CD14-positive monocyte (primary cell): ENCODE results near the gene SPCS3. TPM values are rescaled to one million over a fixed set of nuclear protein-coding genes. Genes with fewer than 3 reads are reported as not detected.

Experiments
- DNase-seq, 3 donors: peaks; one replicate each; pipeline ENCODE4 v3.0.0-alpha.2; 2011 to 2022
- H2AFZ ChIP-seq: 2 replicates; pipeline ENCODE4 v1.6.0; 2012; ENCODE audit warnings: mild to moderate bottlenecking, low read depth, low read length, inconsistent platforms; ENCODE audit not compliant: insufficient read depth, poor library complexity, severe bottlenecking
- H3K27ac ChIP-seq, 2 donors: 1 replicate in 1 of 2; 2 replicates in 1 of 2; pipeline ENCODE4 v1.5.1; 2012 to 2013; ENCODE audit warnings: low read length in 2 of 2, control low read depth in 1 of 2, inconsistent platforms in 1 of 2, low read depth in 1 of 2, mild to moderate bottlenecking in 1 of 2
- H3K27me3 ChIP-seq, 2 donors: one replicate each; pipeline versions ENCODE4 v1.6.0 to v1.6.1; 2011 to 2013; ENCODE audit warnings: low read length in 2 of 2; ENCODE audit not compliant: control insufficient read depth in 2 of 2, insufficient read depth in 2 of 2
- H3K36me3 ChIP-seq, 2 donors: replicated peaks in 1 of 2; 1 replicate in 1 of 2; 2 replicates in 1 of 2; pipeline versions ENCODE4 v1.5.1 to v1.6.1; 2012 to 2013; ENCODE audit warnings: low read length in 2 of 2, control low read depth in 1 of 2, inconsistent platforms in 1 of 2, mild to moderate bottlenecking in 1 of 2; ENCODE audit not compliant: insufficient read depth in 2 of 2, control insufficient read depth in 1 of 2
- H3K4me1 ChIP-seq, 2 donors: 1 replicate in 1 of 2; 2 replicates in 1 of 2; pipeline versions ENCODE4 v1.5.1 to v1.6.1; 2012 to 2013; ENCODE audit warnings: low read length in 2 of 2, control low read depth in 1 of 2, inconsistent platforms in 1 of 2, mild to moderate bottlenecking in 1 of 2, moderate library complexity in 1 of 2; ENCODE audit not compliant: insufficient read depth in 2 of 2, control insufficient read depth in 1 of 2
- H3K4me2 ChIP-seq: replicated peaks from 2 replicates; pipeline ENCODE3; 2012; ENCODE audit warnings: low read length, moderate library complexity, mild to moderate bottlenecking; ENCODE audit not compliant: poor library complexity, severe bottlenecking; ENCODE audit errors: extremely low read depth
- H3K4me3 ChIP-seq, 3 experiments: fragments of 200-600 bp in 1 of 3; sonication (generic) in 1 of 3; replicated peaks in 1 of 3; 1 replicate in 2 of 3; 2 replicates in 1 of 3; pipeline ENCODE4 v1.5.1; 2011 to 2013; ENCODE audit warnings: low read length in 3 of 3, mild to moderate bottlenecking in 3 of 3, control low read depth in 2 of 3, low read depth in 2 of 3, inconsistent platforms in 1 of 3, moderate library complexity in 1 of 3
- H3K79me2 ChIP-seq: 2 replicates; pipeline ENCODE4 v1.6.0; 2012; ENCODE audit warnings: mild to moderate bottlenecking, control low read depth, inconsistent platforms, low read length, moderate library complexity; ENCODE audit not compliant: insufficient read depth
- H3K9ac ChIP-seq: 2 replicates; pipeline ENCODE4 v1.6.0; 2017; ENCODE audit warnings: low read length, mild to moderate bottlenecking; ENCODE audit not compliant: insufficient read depth, poor library complexity, severe bottlenecking
- H3K9me3 ChIP-seq, 2 donors: replicated peaks in 1 of 2; 1 replicate in 1 of 2; 2 replicates in 1 of 2; pipeline versions ENCODE4 v1.5.1 to v1.6.1; 2012 to 2013; ENCODE audit warnings: low read length in 2 of 2, control low read depth in 1 of 2; ENCODE audit not compliant: control insufficient read depth in 1 of 2, insufficient read depth in 1 of 2
- H4K20me1 ChIP-seq: 2 replicates; pipeline ENCODE4 v1.6.0; 2012; ENCODE audit warnings: mild to moderate bottlenecking, low read length, control low read depth, moderate library complexity; ENCODE audit not compliant: insufficient read depth
- H3K27ac Mint-ChIP-seq, 7 donors: one replicate each; pipeline ENCODE4 v1.8.0; 2020; ENCODE audit warnings: mild to moderate bottlenecking in 7 of 7, mixed read lengths in 7 of 7, moderate library complexity in 6 of 7, inconsistent platforms in 2 of 7
- H3K27me3 Mint-ChIP-seq, 3 donors: one replicate each; pipeline ENCODE4 v1.8.0; 2021 to 2022; ENCODE audit warnings: low read depth in 3 of 3, mild to moderate bottlenecking in 3 of 3, mixed read lengths in 3 of 3, moderate library complexity in 3 of 3, inconsistent platforms in 1 of 3
- H3K36me3 Mint-ChIP-seq, 2 donors: one replicate each; pipeline ENCODE4 v1.8.0; 2020; ENCODE audit warnings: mixed read lengths in 2 of 2, inconsistent platforms in 1 of 2, mild to moderate bottlenecking in 1 of 2
- H3K4me1 Mint-ChIP-seq: one replicate; pipeline ENCODE4 v1.8.0; 2020; ENCODE audit warnings: mild to moderate bottlenecking, mixed read lengths
- H3K4me3 Mint-ChIP-seq, 2 donors: one replicate each; pipeline ENCODE4 v1.8.0; 2020; ENCODE audit warnings: mild to moderate bottlenecking in 2 of 2, mixed read lengths in 2 of 2, moderate library complexity in 1 of 2
- H3K9me3 Mint-ChIP-seq, 7 donors: one replicate each; pipeline ENCODE4 v1.8.0; 2020 to 2022; ENCODE audit warnings: mixed read lengths in 7 of 7, mild to moderate bottlenecking in 6 of 7, moderate library complexity in 6 of 7, inconsistent platforms in 2 of 7
- WGBS: methylation state at CpG from one replicate; pipeline ENCODE4 v1.1.5; 2013; ENCODE audit warnings: missing lambda C conversion rate; ENCODE audit not compliant: insufficient coverage; 5-methylcytosine and 5-hydroxymethylcytosine counted together
- intact Hi-C, 2 donors: fragments of 100-400 bp; cut with micrococcal nuclease; formaldehyde crosslinking; loops; one replicate each; pipeline versions ENCODE4 v1.15.0 to v1.15.1; 2023
- polyA plus RNA-seq, 3 donors: library from polyadenylated mRNA; depleted of rRNA in 1 of 3; unstranded in 2 of 3; stranded (reverse) in 1 of 3; fragments of 300-500 nt in 2 of 3; fragments of >200 nt in 1 of 3; fragmentation: Illumina TruSeq in 2 of 3; gene quantifications; 1 replicate in 2 of 3; 2 replicates in 1 of 3; pipeline ENCODE4 v1.2.3, GENCODE V29; 2012 to 2021
- TF ChIP-seq, protein P1 (sequence below): fragments of 200-600 bp; IDR thresholded peaks from one replicate; pipeline ENCODE4 v1.8.0; 2022; ENCODE audit warnings: antibody characterized with exemption, mild to moderate bottlenecking

Gene SPCS3
- polyA plus RNA-seq, 3 donors = 50.4 to 112 (median 107) TPM

DNA sequence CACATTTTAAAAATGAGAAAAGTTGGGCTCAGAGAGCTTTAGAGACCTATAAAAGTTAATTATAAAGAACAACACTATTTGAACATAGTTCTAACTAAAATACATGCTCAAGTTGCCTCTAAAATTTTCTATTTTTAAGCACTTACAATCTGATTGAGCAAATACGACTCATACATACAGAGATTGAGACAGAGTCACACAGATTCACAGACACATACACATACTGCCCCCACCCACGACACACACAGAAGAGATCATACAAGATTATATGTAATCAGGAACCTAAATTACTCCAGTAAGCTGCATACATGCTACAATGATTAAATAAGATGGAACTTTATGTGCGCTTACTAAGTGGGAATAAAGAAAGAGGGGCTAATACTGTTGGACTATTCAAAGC, 48.0 kb upstream of the SPCS3 start:
- TF ChIP-seq, protein P1, sequence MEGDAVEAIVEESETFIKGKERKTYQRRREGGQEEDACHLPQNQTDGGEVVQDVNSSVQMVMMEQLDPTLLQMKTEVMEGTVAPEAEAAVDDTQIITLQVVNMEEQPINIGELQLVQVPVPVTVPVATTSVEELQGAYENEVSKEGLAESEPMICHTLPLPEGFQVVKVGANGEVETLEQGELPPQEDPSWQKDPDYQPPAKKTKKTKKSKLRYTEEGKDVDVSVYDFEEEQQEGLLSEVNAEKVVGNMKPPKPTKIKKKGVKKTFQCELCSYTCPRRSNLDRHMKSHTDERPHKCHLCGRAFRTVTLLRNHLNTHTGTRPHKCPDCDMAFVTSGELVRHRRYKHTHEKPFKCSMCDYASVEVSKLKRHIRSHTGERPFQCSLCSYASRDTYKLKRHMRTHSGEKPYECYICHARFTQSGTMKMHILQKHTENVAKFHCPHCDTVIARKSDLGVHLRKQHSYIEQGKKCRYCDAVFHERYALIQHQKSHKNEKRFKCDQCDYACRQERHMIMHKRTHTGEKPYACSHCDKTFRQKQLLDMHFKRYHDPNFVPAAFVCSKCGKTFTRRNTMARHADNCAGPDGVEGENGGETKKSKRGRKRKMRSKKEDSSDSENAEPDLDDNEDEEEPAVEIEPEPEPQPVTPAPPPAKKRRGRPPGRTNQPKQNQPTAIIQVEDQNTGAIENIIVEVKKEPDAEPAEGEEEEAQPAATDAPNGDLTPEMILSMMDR = no peak
- Histone ChIP-seq H3K9ac (no peak overlapping the region), H4K20me1 (no peaks in the 10 kb centered on the region), H3K4me2 (no peak overlapping the region), H3K27me3 (peaks cover 0 to 3% of the 10 kb centered on the region in 2 donors), H3K4me3 (no peak overlapping the region), H3K4me1 (no peaks in the 10 kb centered on the region), H3K27ac (no peak overlapping the region), H3K79me2 (no peaks in the 10 kb centered on the region), H2AFZ (no peak overlapping the region), H3K9me3 (no peaks in the 10 kb centered on the region), H3K36me3 (no peaks in the 10 kb centered on the region)
- WGBS = 88% methylated on average over 1 of the region's 3 CpGs
- DNase-seq = no peak
- Mint-ChIP-seq H3K4me3 (no peak overlapping the region), H3K27ac (no peak overlapping the region), H3K4me1 (no peaks in the 10 kb centered on the region), H3K36me3 (no peaks in the 10 kb centered on the region), H3K27me3 (peaks cover 2 to 6% (median 3%) of the 10 kb centered on the region in 3 donors), H3K9me3 (no peaks in the 10 kb centered on the region)
- intact Hi-C loops = no loop called here

DNA sequence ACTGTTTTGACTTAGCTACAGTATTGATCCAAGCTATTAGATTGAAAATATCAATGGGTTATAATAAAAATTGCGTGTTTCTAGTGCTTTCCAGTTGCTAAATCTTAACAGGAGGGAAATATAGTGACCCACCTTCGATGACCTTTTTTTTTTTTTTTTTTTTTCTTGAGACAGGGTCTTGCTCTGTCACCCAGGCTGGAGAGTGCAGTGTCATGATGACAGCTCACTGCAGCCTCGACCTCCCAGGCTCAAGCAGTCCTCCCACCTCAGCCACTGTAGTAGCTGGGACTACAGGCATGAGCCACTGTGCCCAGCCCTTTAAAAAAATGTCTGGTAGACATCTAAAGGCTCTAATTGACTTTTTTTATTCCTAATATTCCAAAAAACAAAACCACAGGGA, 47.0 kb upstream of the SPCS3 start:
- H3K27ac ChIP-seq = no peak overlapping the region
- H3K4me3 Mint-ChIP-seq = no peak overlapping the region
- no peaks in the 10 kb centered on the region for H4K20me1 ChIP-seq
- no peak overlapping the region for H2AFZ ChIP-seq
- H3K36me3 Mint-ChIP-seq = no peaks in the 10 kb centered on the region
- TF ChIP-seq, protein P1 = no peak
- H3K27me3 ChIP-seq = peaks cover 0 to 3% of the 10 kb centered on the region in 2 donors
- 50% methylated on average over 2 of the region's 3 CpGs for WGBS
- no peak overlapping the region for H3K9ac ChIP-seq
- H3K9me3 ChIP-seq = no peaks in the 10 kb centered on the region
- H3K4me2 ChIP-seq = no peak overlapping the region
- intact Hi-C loops = no loop called here
- H3K4me1 Mint-ChIP-seq = no peaks in the 10 kb centered on the region
- H3K27me3 Mint-ChIP-seq = peaks cover 0 to 6% (median 3%) of the 10 kb centered on the region in 3 donors
- H3K4me1 ChIP-seq = no peaks in the 10 kb centered on the region
- H3K36me3 ChIP-seq = no peaks in the 10 kb centered on the region
- H3K79me2 ChIP-seq = no peaks in the 10 kb centered on the region
- no peak overlapping the region for H3K27ac Mint-ChIP-seq
- H3K4me3 ChIP-seq = no peak overlapping the region
- DNase-seq = no peak
- no peaks in the 10 kb centered on the region for H3K9me3 Mint-ChIP-seq
